Measurements from ENCODE around the gene BSCL2. TPM values are rescaled to one million over a fixed set of nuclear protein-coding genes. Genes with fewer than 3 reads are reported as not detected.
"Not testable (repeated sequence)": the region's sequence is repeated elsewhere in the genome, so short reads cannot be mapped to it uniquely, and the experiment has no call there.

The BSCL2 gene
- total and polyA plus RNA-seq, 2 experiments from 2014 or later, result 70.3 to 79.2 TPM

- TF ChIP-seq CTCF (IDR thresholded peaks at IDR 0.05; ENCODE audit: low read depth, low read length), result no peak
- peaks cover 7% of the 10 kb centered on the region for H3K36me3 ChIP-seq
- H3K4me3 ChIP-seq, result peak overlapping the region; percentile 41
- peaks cover 25% of the 10 kb centered on the region for H3K4me1 ChIP-seq (ENCODE audit: low read depth)
- no peaks in the 10 kb centered on the region for H3K9me3 ChIP-seq (ENCODE audit: low read depth)
- peak overlapping the region; percentile 83 for H3K27ac ChIP-seq
- DNase-seq (ENCODE audit: low read depth in 1 of 2, low spot score in 1 of 2), result peak; percentile 97 to 98
- H3K27me3 ChIP-seq, result no peaks in the 10 kb centered on the region
Measured at GRCh38 chr11:62705880-62706849, 1.1 kb downstream of the BSCL2 start.

- H3K36me3 ChIP-seq, result peaks cover 11% of the 10 kb centered on the region
- H3K27me3 ChIP-seq, result no peaks in the 10 kb centered on the region
- H3K9me3 ChIP-seq (ENCODE audit: low read depth), result no peaks in the 10 kb centered on the region
- no peak for DNase-seq (ENCODE audit: low read depth in 1 of 2, low spot score in 1 of 2)
- H3K27ac ChIP-seq, result peak overlapping the region; percentile 83
- H3K4me1 ChIP-seq (ENCODE audit: low read depth), result peaks cover 25% of the 10 kb centered on the region
- peak overlapping the region; percentile 41 for H3K4me3 ChIP-seq
- no peak for TF ChIP-seq CTCF (IDR thresholded peaks at IDR 0.05; ENCODE audit: low read depth, low read length)
Measured at GRCh38 chr11:62705413-62705812, 1.8 kb downstream of the BSCL2 start.

DNA sequence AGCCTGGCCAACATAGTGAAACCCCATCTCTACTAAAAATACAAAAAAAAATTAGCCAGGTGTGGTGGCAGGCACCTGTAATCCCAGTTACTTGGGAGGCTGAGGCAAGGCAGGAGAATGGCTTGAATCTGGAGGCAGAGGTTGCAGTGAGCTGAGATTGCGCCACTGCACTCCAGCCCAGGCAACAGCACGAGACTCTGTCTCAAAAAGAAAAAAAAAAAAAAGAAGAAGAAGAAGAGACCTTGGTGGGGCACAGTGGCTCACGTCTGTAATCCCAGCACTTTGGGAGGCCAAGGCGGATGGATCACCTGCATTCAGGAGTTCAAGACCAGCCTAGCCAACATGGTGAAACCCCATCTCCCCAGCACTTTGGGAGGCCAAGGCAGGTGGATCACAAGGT lies 3.3 kb downstream of the BSCL2 start:
- H3K27me3 ChIP-seq; H3K4me3 ChIP-seq; H3K27ac ChIP-seq; H3K9me3 ChIP-seq (ENCODE audit: low read depth); DNase-seq (ENCODE audit: low read depth in 1 of 2, low spot score in 1 of 2): not testable (repeated sequence)
- Histone ChIP-seq H3K4me1 (ENCODE audit: low read depth) (peaks cover 23% of the 10 kb centered on the region), H3K36me3 (peaks cover 13% of the 10 kb centered on the region)

DNA sequence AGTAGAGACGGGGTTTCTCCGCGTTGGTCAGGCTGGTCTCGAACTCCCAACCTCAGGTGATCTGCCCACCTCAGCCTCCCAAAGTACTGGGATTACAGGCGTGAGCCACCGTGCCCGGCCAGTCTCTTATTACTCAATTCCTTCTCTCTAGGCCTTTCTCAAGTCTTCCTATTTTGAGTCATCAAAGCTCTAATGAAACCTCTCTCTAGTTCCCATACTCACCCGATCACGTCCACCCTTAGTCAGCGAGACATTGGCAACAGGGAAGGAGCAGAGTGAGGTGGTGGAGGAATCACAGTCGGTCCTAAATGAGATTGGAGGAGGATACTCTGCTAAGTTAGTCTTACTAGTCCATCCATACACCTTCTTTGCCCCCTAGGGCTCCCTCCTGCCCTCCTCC lies 5.0 kb downstream of the BSCL2 start:
- H3K4me3 ChIP-seq, result no peak overlapping the region
- H3K27me3 ChIP-seq, result no peaks in the 10 kb centered on the region
- H3K36me3 ChIP-seq, result peaks cover 13% of the 10 kb centered on the region
- no peaks in the 10 kb centered on the region for H3K9me3 ChIP-seq (ENCODE audit: low read depth)
- H3K4me1 ChIP-seq (ENCODE audit: low read depth), result peaks cover 14% of the 10 kb centered on the region
- no peak for TF ChIP-seq CTCF (IDR thresholded peaks at IDR 0.05; ENCODE audit: low read depth, low read length)
- DNase-seq (ENCODE audit: low read depth in 1 of 2, low spot score in 1 of 2), result no peak
- no peak overlapping the region for H3K27ac ChIP-seq

DNA sequence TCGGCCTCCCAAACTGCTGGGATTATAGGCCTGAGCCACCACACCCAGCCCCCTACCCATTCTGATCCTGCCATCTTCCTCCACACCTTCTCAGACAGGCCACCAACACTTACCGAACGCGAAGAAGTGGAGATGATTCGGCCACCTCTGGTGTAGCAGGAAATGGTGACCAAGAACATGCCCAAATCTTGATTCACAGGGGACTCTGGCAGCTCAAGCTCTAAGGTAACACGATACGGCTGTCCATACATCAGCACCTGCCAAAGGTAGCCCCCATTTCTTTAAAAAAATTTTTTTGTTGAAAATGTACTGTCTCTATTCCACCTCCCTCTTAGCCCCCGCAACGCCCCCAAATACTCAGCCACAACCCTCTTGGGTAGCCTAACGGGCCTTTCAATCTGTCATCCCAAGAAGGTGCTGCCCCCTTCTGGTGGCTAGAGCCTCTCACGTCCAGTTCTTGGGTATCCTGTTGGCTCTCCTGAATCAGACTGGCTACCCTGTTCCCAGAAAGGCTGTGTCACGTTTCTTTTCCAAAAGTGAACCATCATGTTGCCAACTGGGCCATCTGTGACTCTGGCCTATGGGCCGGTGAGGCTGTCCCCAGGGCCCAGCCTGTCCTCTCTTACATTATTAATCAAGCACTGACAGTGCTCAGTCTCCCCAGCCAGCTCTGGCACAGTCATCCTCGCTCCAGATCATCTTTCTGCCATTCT lies 12.6 kb downstream of the BSCL2 start:
- H3K36me3 ChIP-seq, result peaks cover 19% of the 10 kb centered on the region
- H3K27ac ChIP-seq, result no peak overlapping the region
- TF ChIP-seq CTCF (IDR thresholded peaks at IDR 0.05; ENCODE audit: low read depth, low read length), result peak; percentile 90
- no peaks in the 10 kb centered on the region for H3K27me3 ChIP-seq
- no peaks in the 10 kb centered on the region for H3K9me3 ChIP-seq (ENCODE audit: low read depth)
- peaks cover 6% of the 10 kb centered on the region for H3K4me1 ChIP-seq (ENCODE audit: low read depth)
- DNase-seq (ENCODE audit: low read depth in 1 of 2, low spot score in 1 of 2), result peak; percentile 84 to 89
- no peak overlapping the region for H3K4me3 ChIP-seq

GRCh38 chr11:62693624-62694023 lies 13.6 kb downstream of the BSCL2 start:
- Histone ChIP-seq H3K4me1 (ENCODE audit: low read depth) (peaks cover 16% of the 10 kb centered on the region), H3K36me3 (peaks cover 17% of the 10 kb centered on the region)
- H3K4me3 ChIP-seq; H3K27ac ChIP-seq; H3K27me3 ChIP-seq; H3K9me3 ChIP-seq (ENCODE audit: low read depth); DNase-seq (ENCODE audit: low read depth in 1 of 2, low spot score in 1 of 2): not testable (repeated sequence)
